Progenitor cell of endocrine pancreas (in vitro differentiated cells): ENCODE results near the gene CHST13. TPM values are rescaled to one million over a fixed set of nuclear protein-coding genes. Genes with fewer than 3 reads are reported as not detected.

Experiments used
- DNase-seq: peaks from one replicate; pipeline ENCODE4 v3.0.0; 2021; ENCODE audit warnings: low spot score; ENCODE audit not compliant: unreplicated experiment
- H3K27ac Mint-ChIP-seq: 2 replicates; pipeline ENCODE4 v1.8.0; 2021; ENCODE audit warnings: mild to moderate bottlenecking, moderate library complexity, mixed read lengths
- H3K27me3 Mint-ChIP-seq: 2 replicates; pipeline ENCODE4 v1.8.0; 2021; ENCODE audit warnings: mixed read lengths
- H3K36me3 Mint-ChIP-seq: 2 replicates; pipeline ENCODE4 v1.8.0; 2022; ENCODE audit warnings: mixed read lengths; ENCODE audit not compliant: insufficient read depth
- H3K4me1 Mint-ChIP-seq: 2 replicates; pipeline ENCODE4 v1.8.0; 2021; ENCODE audit warnings: low read depth, mixed read lengths
- H3K4me3 Mint-ChIP-seq: 2 replicates; pipeline ENCODE4 v1.8.0; 2021; ENCODE audit warnings: low read depth, mild to moderate bottlenecking, moderate library complexity, mixed read lengths
- H3K9me3 Mint-ChIP-seq: 2 replicates; pipeline ENCODE4 v1.8.0; 2021; ENCODE audit warnings: low read depth, mixed read lengths
- CTCF ChIP-seq: fragments of 200-600 bp; sonication (generic); IDR thresholded peaks from one replicate; pipeline ENCODE4 v1.5.0; 2021; ENCODE audit warnings: antibody characterized with exemption, mild to moderate bottlenecking; ENCODE audit not compliant: unreplicated experiment
- total RNA-seq: library from RNA; stranded (reverse); gene quantifications from 2 replicates; pipeline ENCODE4 v1.2.1, GENCODE V29; 2021

Gene CHST13
- total RNA-seq, 1 donor from 2014 or later = 0.36 TPM

GRCh38 chr3:126514161-126514560 is 9.8 kb upstream of the CHST13 start:
- no peak overlapping the region for H3K27ac Mint-ChIP-seq
- no peak overlapping the region for H3K4me3 Mint-ChIP-seq
- H3K9me3 Mint-ChIP-seq = no peaks in the 10 kb centered on the region
- no peak for DNase-seq
- H3K4me1 Mint-ChIP-seq = no peaks in the 10 kb centered on the region
- TF ChIP-seq CTCF = no peak
- H3K27me3 Mint-ChIP-seq = peaks cover 11% of the 10 kb centered on the region
- no peaks in the 10 kb centered on the region for H3K36me3 Mint-ChIP-seq

GRCh38 chr3:126515066-126515706 is 8.8 kb upstream of the CHST13 start:
- no peak overlapping the region for H3K4me3 Mint-ChIP-seq
- TF ChIP-seq CTCF = no peak
- no peaks in the 10 kb centered on the region for H3K36me3 Mint-ChIP-seq
- H3K4me1 Mint-ChIP-seq = no peaks in the 10 kb centered on the region
- DNase-seq = no peak
- peaks cover 11% of the 10 kb centered on the region for H3K27me3 Mint-ChIP-seq
- H3K9me3 Mint-ChIP-seq = no peaks in the 10 kb centered on the region
- no peak overlapping the region for H3K27ac Mint-ChIP-seq

GRCh38 chr3:126516152-126516935 is 7.6 kb upstream of the CHST13 start:
- H3K27ac Mint-ChIP-seq = no peak overlapping the region
- H3K4me3 Mint-ChIP-seq = no peak overlapping the region
- H3K9me3 Mint-ChIP-seq = no peaks in the 10 kb centered on the region
- no peaks in the 10 kb centered on the region for H3K36me3 Mint-ChIP-seq
- no peak for TF ChIP-seq CTCF
- peaks cover 6% of the 10 kb centered on the region for H3K27me3 Mint-ChIP-seq
- H3K4me1 Mint-ChIP-seq = no peaks in the 10 kb centered on the region
- no peak for DNase-seq

- Mint-ChIP-seq H3K4me1 (no peaks in the 10 kb centered on the region), H3K36me3 (no peaks in the 10 kb centered on the region), H3K9me3 (no peaks in the 10 kb centered on the region), H3K27me3 (peaks cover 6% of the 10 kb centered on the region), H3K4me3 (no peak overlapping the region), H3K27ac (no peak overlapping the region)
- no peak for TF ChIP-seq CTCF
- DNase-seq = no peak
Measured at GRCh38 chr3:126516936-126517290, 7.0 kb upstream of the CHST13 start.

- H3K4me1 Mint-ChIP-seq = no peaks in the 10 kb centered on the region
- no peak within 1 kb of the TSS for H3K27ac Mint-ChIP-seq
- H3K4me3 Mint-ChIP-seq = no peak within 1 kb of the TSS
- H3K27me3 Mint-ChIP-seq = peaks cover 11% of the 10 kb centered on the region
- no peaks in the 10 kb centered on the region for H3K36me3 Mint-ChIP-seq
- TF ChIP-seq CTCF = no peak
- DNase-seq = no peak
- no peaks in the 10 kb centered on the region for H3K9me3 Mint-ChIP-seq
Measured at GRCh38 chr3:126517291-126517951, 6.5 kb upstream of the CHST13 start, which contains the start of gene UROC1. TSS of gene UROC1 (minus strand) at chr3:126517773. CDS start at chr3:126517719, 54 bp downstream.
